Stimulated activated CD4-positive, alpha-beta T cell treated with anti-CD3 and anti-CD28 coated beads, Interleukin-12 subunit alpha, Interleukin-12 subunit beta, amount 100 ng/mL, for 24 hours (primary cell): Measurements from ENCODE around the gene MAB21L1.

Source experiments
- DNase-seq, 2 experiments: peaks; one replicate each; pipeline ENCODE4 v3.0.0-alpha.2; 2020; ENCODE audit warnings: low read depth in 2 of 2

The MAB21L1 gene

GRCh38 chr13:35479706-35480105, 3.2 kb upstream of the MAB21L1 start:
- no peak for DNase-seq

DNA sequence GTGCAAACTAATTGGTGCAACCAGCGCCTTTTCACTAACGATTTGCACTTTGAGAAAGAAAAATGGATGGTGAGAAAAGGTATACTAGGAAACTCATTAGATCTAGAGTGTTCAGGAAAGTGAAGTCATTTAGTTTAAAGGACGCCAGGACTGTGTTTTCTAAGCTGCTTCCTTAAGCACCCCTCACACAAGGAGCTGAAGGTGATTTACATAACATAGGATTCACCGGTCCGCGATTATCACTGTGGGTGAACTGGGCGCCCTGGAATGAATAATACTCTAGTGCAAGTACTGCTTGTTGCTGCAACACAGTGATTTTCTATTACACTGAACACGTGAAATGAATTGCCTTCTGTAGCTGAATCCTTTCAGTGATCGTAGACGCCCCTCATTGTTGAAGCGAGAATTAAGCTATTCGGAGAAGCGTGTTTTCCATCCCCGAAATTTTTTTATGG, 2.6 kb upstream of the MAB21L1 start:
- no peak for DNase-seq

DNA sequence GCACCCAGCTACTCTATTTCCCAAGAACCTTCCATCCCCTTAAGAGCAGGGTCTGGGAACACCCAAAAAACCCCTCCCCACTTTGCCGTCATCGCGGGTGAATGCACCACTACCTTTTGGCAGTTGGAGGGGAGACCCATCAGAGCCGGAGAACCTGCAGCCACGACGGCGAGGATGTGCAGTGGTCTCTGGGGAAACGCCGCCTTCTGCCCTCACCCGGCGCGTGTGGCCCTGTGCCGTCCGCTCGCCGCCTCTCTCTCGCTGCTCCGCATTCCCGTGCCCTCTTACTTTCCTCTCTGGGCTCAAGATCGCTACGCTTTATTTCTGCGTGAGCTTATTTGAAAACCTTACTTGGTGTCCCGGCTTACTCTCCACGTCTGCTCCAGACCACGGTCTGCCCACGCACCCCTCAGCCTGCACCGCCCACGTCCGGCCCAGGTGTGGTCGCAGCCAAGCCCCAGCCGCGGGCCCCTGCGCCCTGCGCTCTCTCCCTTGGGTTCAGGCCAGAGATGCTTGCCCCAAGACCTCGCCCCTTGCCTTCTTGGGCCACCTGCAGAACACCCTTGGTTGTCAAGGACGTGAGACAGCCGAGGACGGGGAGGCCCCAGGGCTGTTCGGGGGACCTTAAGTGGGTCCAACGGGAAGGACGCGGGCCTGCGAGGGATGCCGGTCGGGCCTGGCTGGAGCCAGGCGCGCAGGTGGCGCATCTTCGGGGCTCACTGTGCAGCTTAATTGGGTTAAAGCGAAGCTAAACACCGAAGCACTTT, 2.0 kb upstream of the MAB21L1 start:
- no peak for DNase-seq

DNA sequence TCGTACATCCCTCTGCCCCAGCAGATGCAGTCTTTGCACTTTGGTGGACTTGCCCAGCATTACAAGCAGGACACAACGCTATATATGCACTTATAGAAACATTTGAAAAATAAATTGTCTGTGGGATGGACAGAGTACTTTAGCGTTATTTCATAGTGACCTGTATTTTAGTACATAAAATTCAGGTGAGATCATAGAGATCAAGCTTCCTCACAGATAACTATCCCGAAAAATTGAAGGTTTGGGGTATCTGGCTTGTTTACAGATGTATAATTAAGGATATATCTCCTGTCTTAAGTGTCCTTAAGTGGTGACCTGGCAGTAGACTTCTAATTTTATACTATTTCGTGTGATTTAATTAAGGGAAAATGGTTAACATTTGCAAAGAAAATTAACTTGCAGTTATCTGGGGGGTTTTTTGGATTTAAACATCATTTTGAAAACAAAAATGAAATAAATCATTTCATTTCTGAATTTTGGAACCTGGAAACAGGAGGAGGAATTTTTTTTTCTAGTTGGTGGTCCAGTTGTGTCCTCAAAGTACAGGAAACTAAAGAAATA, 977 bp upstream of the MAB21L1 start:
- DNase-seq, result no peak

- no peak for DNase-seq
Observed at GRCh38 chr13:35475212-35475959, 1.1 kb downstream of the MAB21L1 start.

GRCh38 chr13:35474496-35475211, 1.8 kb downstream of the MAB21L1 start:
- DNase-seq, result no peak

DNA sequence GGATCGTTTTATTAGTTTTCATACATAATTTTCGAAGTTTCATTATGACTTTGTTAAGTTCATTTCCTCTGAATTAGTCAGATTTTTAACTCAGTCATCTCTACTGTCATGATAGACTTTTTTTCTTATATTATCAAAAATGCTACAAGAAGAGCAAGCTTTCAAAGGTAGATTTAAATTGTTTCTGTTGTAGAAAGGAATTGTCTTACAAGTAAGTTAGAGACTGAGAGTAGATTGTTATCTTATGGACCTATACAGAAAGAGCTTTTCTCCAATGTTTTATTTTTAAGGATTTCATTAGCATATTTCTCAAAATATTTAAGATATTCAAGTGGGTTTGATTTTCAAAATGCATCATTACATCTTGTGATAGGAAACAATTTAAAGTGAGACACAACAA, 2.7 kb downstream of the MAB21L1 start:
- no peak for DNase-seq

DNA sequence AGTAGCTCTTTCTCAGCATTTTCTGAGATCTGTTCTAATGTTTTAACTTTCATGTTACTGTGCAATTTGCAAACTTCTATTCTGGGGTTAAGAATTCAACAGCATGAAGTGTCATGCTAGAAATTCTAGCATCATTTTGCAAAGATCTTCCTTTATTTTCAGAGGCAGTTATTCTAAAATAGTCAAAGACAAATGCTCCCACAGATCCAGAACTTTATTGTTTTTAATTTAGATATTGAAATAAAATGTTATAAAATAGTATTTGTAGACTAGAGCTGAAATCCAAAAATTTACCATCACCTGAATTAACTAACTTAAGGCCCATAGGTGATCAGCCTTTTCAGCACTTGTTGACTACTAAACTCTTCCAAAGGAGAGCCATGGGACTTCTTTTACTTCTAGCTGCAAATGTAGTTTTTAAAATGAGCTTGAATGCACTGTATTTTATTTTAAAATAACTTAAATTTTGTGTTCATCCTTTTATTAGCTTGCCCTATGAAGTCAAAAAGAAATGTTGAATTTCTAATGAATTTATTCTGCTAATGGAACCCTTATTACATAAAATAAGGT, 3.2 kb downstream of the MAB21L1 start:
- no peak for DNase-seq

DNA sequence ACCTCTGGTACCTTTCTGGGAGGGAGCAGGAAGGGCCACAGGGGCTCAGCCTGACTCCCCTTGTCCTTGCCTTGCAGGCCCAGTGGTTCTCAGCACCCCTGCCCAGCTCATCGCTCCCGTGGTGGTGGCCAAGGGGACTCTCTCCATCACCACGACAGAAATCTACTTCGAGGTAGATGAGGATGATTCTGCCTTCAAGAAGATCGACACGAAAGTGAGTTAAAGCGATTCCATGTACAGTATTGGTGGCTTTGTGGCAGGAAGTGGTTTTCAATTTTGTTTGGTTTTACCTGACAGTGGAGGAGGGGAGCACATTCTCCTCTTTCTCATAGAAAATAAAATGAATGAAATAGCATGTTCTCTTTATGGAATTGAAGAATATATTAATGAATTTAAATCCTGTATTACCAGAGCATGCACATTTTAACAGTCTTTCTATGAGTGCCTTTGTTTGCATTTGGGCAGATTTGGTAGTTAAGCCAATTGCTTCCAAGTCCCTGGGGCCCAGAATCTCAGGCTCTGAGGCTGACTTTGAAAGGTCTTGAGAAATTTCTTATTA, 4.1 kb downstream of the MAB21L1 start:
- no peak for DNase-seq

DNA sequence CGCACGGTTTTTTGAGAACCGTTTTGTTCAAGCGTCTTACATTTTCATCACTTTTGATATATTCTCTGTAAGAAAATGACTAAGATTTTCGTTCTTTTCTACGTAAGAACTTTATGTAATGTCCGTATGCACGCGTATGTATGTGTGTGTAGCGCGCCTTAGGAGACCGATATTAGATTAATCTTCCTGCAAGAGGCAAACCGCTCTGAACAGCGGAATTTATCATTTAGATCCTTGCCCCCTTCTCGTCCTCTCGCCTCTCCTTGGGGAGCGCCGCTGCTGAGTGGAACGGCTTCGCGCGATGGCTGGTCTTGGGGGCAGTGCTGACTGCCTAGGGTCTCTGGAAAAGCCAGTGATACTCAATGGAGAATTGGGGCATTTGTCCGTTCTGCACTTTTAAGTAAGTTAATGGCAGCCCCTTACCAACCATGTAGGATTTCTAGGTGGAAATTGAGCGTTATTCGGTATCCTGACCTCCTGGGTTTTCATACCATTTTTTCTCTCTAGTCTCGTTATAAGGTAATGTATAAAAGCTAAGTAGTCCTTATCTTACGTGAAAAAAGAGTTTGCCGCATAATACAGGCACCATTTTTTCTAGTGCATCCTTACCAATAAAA, 4.7 kb downstream of the MAB21L1 start:
- no peak for DNase-seq

DNA sequence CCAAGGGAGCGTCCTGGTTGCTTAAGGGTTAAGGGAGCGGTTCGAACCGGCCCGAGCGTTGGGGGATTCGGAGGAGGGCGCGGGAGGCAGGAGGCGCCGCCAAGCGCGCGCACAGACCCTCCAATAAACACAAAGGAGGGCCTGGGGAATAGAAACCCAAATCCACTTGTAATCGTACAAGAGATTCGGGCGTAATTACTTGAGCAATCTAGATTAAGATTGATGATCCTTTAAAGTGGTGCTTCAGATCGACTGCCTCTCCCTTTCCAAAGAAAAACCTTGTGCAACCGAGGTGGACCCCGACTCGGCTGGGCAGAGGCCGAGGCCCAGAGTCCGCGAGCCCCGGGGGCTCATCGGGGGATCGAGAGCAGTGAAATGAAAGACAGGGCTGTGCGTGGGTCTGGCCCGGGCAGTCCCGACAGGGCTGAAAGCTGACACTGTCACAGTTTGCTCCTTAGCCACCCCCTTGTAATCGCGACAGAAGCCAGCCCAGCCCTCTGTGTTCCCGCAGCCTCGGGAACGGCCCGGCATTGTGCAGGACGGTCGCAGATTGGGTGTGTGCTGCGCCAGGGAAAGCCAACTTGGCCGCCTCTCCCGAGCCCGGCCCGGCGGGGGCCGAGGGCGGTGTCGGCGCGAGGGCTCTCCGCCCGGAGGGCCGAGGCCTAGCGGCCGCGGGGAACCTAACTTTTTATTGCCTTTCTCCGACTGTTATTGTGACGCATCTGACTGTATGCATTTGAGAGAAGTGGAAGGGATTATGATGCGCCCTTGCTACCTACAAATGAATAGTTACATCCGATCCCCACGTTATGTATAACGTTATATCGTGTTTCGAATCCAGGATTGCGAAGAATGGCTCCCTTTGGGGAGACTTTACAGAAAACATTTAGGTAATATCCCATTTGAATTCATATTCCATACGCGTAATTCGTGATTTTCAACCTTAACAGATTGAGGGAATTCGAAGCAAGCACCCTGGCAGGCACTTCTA, 5.5 kb downstream of the MAB21L1 start:
- no peak for DNase-seq

GRCh38 chr13:35469806-35470525, 6.5 kb downstream of the MAB21L1 start:
- DNase-seq, result no peak

GRCh38 chr13:35468195-35468594, 8.3 kb downstream of the MAB21L1 start:
- DNase-seq, result no peak

DNA sequence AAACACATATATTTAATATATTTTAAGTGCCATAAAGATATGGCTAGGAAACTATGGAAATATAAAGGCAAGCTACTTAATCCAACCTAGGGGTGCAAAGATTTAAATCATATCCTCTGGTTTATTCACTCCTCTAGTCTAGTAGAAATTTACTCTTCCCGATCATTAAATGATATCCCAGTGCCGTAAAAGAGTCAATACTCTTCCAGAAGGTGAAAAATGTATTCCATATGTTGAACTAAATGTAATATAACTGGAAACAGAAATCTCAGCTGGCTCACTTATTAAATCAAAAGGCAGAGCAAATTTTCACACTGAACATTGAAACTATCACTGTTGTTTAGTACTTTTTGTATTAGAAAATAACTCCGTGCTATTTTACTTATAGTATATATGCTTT, 11.1 kb downstream of the MAB21L1 start:
- no peak for DNase-seq

DNA sequence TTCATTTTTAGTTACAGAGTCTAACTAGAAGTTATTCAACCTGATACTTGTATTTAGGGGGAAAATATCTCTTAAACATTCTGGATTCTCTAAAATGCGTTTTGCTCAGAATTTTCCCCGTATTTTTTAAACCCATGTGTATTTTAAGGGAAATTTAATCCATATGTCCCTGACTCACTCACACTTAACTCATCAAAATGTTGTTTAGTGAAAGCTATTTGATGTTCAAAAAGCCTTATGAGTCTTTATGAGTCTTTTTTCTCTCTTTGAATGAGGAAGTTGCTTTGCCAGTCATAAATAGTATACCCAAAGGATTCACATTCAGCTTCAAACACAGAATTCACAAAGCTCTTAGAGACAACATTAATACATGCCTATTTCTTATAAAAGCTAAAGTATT, 16.4 kb downstream of the MAB21L1 start:
- no peak for DNase-seq

- no peak for DNase-seq
Observed at GRCh38 chr13:35457258-35457657, 19.2 kb downstream of the MAB21L1 start.

- no peak for DNase-seq
Observed at GRCh38 chr13:35455022-35455421, 21.5 kb downstream of the MAB21L1 start.

DNA sequence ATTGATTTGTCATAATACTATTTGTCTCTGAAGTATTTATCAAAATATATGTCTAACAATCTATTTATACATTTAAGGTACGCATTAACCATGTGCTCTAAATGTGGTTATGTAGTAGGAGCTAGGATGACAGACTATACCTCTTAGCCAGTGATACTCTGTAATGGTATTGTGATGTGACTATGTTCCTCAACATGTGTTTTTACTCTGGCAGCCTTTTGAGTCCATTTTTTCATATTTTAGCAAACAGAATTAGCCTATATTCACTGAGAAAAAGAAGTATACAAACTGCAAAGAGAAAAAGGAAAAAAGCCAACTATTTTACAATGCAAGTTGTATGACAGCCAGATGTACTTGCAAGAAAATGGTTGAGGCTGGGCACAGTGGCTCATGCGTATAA, 26.7 kb downstream of the MAB21L1 start:
- DNase-seq, result no peak

DNA sequence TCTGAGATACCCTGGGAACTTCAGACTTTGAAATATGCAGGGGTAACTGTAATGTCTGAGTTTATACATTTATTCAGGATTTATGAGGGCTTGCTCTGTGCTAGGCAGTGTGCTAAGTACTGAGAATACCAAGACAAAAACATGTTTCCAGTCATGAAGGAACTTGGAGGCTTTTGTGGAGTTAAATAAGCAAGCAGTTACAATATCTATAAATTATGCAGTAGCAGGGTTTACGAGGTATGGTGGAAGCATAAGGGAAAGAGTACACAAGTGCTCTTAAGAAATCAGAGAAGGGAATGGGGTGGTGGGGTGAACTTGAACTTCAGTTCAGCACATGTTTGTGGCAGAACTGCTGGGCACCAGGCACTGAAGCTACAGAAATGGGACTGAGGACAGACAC, 28.0 kb downstream of the MAB21L1 start:
- no peak for DNase-seq
